Measurements from ENCODE around the gene CEP170.
A peak's percentile ranks its signal among the peaks of the same experiment; 100 is the strongest.

The CEP170 gene

GRCh38 chr1:243267914-243268653 lies 13.0 kb upstream of the CEP170 start:
- no peak for DNase-seq (ENCODE audit: low spot score)

GRCh38 chr1:243267471-243267880 lies 12.4 kb upstream of the CEP170 start:
- DNase-seq (ENCODE audit: low spot score) = no peak

GRCh38 chr1:243266231-243266630 lies 11.2 kb upstream of the CEP170 start:
- no peak for DNase-seq (ENCODE audit: low spot score)

- DNase-seq (ENCODE audit: low spot score) = no peak
Measured at GRCh38 chr1:243264717-243265116, 9.6 kb upstream of the CEP170 start.

GRCh38 chr1:243261390-243261789 lies 6.3 kb upstream of the CEP170 start:
- DNase-seq (ENCODE audit: low spot score) = no peak

- no peak for DNase-seq (ENCODE audit: low spot score)
Measured at GRCh38 chr1:243260221-243260880, 5.3 kb upstream of the CEP170 start.

GRCh38 chr1:243258731-243259130 lies 3.6 kb upstream of the CEP170 start:
- no peak for DNase-seq (ENCODE audit: low spot score)

GRCh38 chr1:243257189-243257588 lies 2.1 kb upstream of the CEP170 start:
- DNase-seq (ENCODE audit: low spot score) = no peak

- no peak for DNase-seq (ENCODE audit: low spot score)
Measured at GRCh38 chr1:243256590-243256989, 1.5 kb upstream of the CEP170 start.

GRCh38 chr1:243255791-243256512 lies 871 bp upstream of the CEP170 start, which contains the start of gene SDCCAG8:
SDCCAG8 (plus strand) TSS chr1:243256041; CDS start chr1:243256174, 133 bp downstream.
- peak; percentile 96 for DNase-seq (ENCODE audit: low spot score)

GRCh38 chr1:243254233-243254926 lies 701 bp downstream of the CEP170 start:
- DNase-seq (ENCODE audit: low spot score) = peak; percentile 38

- DNase-seq (ENCODE audit: low spot score) = peak; percentile 11
Measured at GRCh38 chr1:243253926-243254232, 1.2 kb downstream of the CEP170 start.

- DNase-seq (ENCODE audit: low spot score) = no peak
Measured at GRCh38 chr1:243253211-243253925, 1.7 kb downstream of the CEP170 start.

- no peak for DNase-seq (ENCODE audit: low spot score)
Measured at GRCh38 chr1:243251539-243251938, 3.5 kb downstream of the CEP170 start.

GRCh38 chr1:243250102-243250501 lies 5.0 kb downstream of the CEP170 start:
- no peak for DNase-seq (ENCODE audit: low spot score)

- DNase-seq (ENCODE audit: low spot score) = no peak
Measured at GRCh38 chr1:243249214-243249613, 5.9 kb downstream of the CEP170 start.

- no peak for DNase-seq (ENCODE audit: low spot score)
Measured at GRCh38 chr1:243247901-243248300, 7.2 kb downstream of the CEP170 start.

- no peak for DNase-seq (ENCODE audit: low spot score)
Measured at GRCh38 chr1:243246916-243247315, 8.2 kb downstream of the CEP170 start.

GRCh38 chr1:243244432-243244841 lies 10.6 kb downstream of the CEP170 start:
- DNase-seq (ENCODE audit: low spot score) = no peak

- DNase-seq (ENCODE audit: low spot score) = no peak
Measured at GRCh38 chr1:243236604-243237252, 18.4 kb downstream of the CEP170 start.

GRCh38 chr1:243234978-243235647 lies 20.0 kb downstream of the CEP170 start:
- no peak for DNase-seq (ENCODE audit: low spot score)
